ENCODE measurements around the gene PLEKHH3.

The PLEKHH3 gene

DNA sequence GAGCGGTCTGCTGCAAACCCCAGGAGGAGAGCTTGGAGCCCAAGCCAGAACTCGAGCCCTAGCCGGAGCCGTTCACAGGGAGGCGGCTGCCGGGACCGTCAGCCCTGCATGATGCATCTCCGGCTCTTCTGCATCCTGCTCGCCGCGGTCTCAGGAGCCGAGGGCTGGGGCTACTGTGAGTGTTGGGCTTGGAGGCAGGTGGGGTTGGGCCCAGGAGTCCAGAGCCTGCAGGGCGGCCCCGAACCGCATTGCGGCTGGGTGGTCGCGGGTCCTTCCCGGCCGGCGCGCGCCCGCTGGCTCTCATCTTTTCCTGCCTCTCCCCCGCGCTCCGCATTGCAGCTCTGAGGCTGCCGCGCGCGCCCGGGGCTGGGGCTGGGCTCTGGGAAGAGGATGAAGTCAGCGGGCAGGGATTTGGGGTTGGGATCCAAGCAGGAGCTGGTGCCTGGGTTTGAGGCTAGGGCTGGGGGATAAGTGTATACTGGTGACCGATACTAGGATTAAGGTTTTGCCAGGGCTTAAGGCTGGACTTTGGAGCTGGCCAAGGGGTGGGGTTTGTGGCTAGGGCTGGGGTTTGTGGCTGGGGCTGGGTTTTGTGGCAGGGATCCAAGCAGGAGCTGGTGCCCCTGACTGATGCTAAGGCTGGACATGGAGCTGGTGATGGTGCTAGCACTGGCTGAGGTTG lies 6.1 kb upstream of the PLEKHH3 start:
- peak overlapping the region; percentile 61 for H3K4me3 ChIP-seq (ENCODE audit: low read depth, low read length)
- TF ChIP-seq, protein P1, sequence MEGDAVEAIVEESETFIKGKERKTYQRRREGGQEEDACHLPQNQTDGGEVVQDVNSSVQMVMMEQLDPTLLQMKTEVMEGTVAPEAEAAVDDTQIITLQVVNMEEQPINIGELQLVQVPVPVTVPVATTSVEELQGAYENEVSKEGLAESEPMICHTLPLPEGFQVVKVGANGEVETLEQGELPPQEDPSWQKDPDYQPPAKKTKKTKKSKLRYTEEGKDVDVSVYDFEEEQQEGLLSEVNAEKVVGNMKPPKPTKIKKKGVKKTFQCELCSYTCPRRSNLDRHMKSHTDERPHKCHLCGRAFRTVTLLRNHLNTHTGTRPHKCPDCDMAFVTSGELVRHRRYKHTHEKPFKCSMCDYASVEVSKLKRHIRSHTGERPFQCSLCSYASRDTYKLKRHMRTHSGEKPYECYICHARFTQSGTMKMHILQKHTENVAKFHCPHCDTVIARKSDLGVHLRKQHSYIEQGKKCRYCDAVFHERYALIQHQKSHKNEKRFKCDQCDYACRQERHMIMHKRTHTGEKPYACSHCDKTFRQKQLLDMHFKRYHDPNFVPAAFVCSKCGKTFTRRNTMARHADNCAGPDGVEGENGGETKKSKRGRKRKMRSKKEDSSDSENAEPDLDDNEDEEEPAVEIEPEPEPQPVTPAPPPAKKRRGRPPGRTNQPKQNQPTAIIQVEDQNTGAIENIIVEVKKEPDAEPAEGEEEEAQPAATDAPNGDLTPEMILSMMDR (IDR thresholded peaks at IDR 0.05; ENCODE audit: low read depth, low read length) = no peak
- in situ Hi-C loops (cut with HindIII; ENCODE audit: low sequenced_read_pairs) = no loop called here
- DNase-seq (ENCODE audit: low read depth, low spot score) = peak; percentile 67

GRCh38 chr17:42681976-42682721 lies 5.4 kb upstream of the PLEKHH3 start, which contains the start of gene CNTNAP1:
Gene CNTNAP1, plus strand, starts transcription at chr17:42682531. Its CDS starts 299 bp downstream, at chr17:42682830.
- in situ Hi-C loops (cut with HindIII; ENCODE audit: low sequenced_read_pairs) = no loop called here
- DNase-seq (ENCODE audit: low read depth, low spot score) = peak; percentile 80
- TF ChIP-seq, protein P1 (IDR thresholded peaks at IDR 0.05; ENCODE audit: low read depth, low read length) = no peak
- H3K4me3 ChIP-seq (ENCODE audit: low read depth, low read length) = peak within 1 kb of the TSS; percentile 61

- TF ChIP-seq, protein P1 (IDR thresholded peaks at IDR 0.05; ENCODE audit: low read depth, low read length) = no peak
- no peak overlapping the region for H3K4me3 ChIP-seq (ENCODE audit: low read depth, low read length)
- in situ Hi-C loops (cut with HindIII; ENCODE audit: low sequenced_read_pairs) = no loop called here
- DNase-seq (ENCODE audit: low read depth, low spot score) = no peak
Observed at GRCh38 chr17:42680331-42680808, 3.6 kb upstream of the PLEKHH3 start.

- no peak overlapping the region for H3K4me3 ChIP-seq (ENCODE audit: low read depth, low read length)
- in situ Hi-C loops (cut with HindIII; ENCODE audit: low sequenced_read_pairs) = no loop called here
- DNase-seq (ENCODE audit: low read depth, low spot score) = peak; percentile 73
- TF ChIP-seq, protein P1 (IDR thresholded peaks at IDR 0.05; ENCODE audit: low read depth, low read length) = peak; percentile 69
Observed at GRCh38 chr17:42679492-42680330, 2.9 kb upstream of the PLEKHH3 start.

- no peak overlapping the region for H3K4me3 ChIP-seq (ENCODE audit: low read depth, low read length)
- in situ Hi-C loops (cut with HindIII; ENCODE audit: low sequenced_read_pairs) = no loop called here
- DNase-seq (ENCODE audit: low read depth, low spot score) = peak; percentile 53
- TF ChIP-seq, protein P1 (IDR thresholded peaks at IDR 0.05; ENCODE audit: low read depth, low read length) = no peak
Observed at GRCh38 chr17:42678951-42679491, 2.2 kb upstream of the PLEKHH3 start.
